Stomach smooth muscle (tissue), 2 donors: ENCODE data around the gene DPYSL3.
A peak's percentile ranks its signal among the peaks of the same experiment; 100 is the strongest.

Source experiments
- H3K27ac ChIP-seq: one replicate; pipeline ENCODE4 v1.7.0; 2013; ENCODE audit warnings: mild to moderate bottlenecking, low read length, inconsistent platforms
- H3K27me3 ChIP-seq, 2 donors: one replicate each; pipeline ENCODE4 v1.7.0; 2013; ENCODE audit warnings: low read length in 2 of 2; ENCODE audit not compliant: insufficient read depth in 2 of 2, control insufficient read depth in 1 of 2
- H3K36me3 ChIP-seq, 2 donors: one replicate each; pipeline ENCODE4 v1.7.0; 2013; ENCODE audit warnings: low read length in 2 of 2; ENCODE audit not compliant: control insufficient read depth in 2 of 2, insufficient read depth in 2 of 2
- H3K4me1 ChIP-seq: one replicate; pipeline ENCODE4 v1.7.0; 2013; ENCODE audit warnings: low read length; ENCODE audit not compliant: control insufficient read depth, insufficient read depth
- H3K4me3 ChIP-seq, 2 donors: one replicate each; pipeline ENCODE4 v1.7.0; 2013; ENCODE audit warnings: low read length in 2 of 2
- H3K9ac ChIP-seq, 2 donors: one replicate each; pipeline ENCODE4 v1.7.0; 2013; ENCODE audit warnings: low read length in 2 of 2, mild to moderate bottlenecking in 1 of 2
- H3K9me3 ChIP-seq, 2 donors: one replicate each; pipeline ENCODE4 v1.7.0; 2013; ENCODE audit warnings: low read length in 2 of 2; ENCODE audit not compliant: control insufficient read depth in 2 of 2
- donor health status: healthy.
- donor health status: Pancreatic carcinoma.

The DPYSL3 gene

GRCh38 chr5:147512659-147513379 is 3.0 kb upstream of the DPYSL3 start:
- Histone ChIP-seq H3K4me1 (peaks cover 12% of the 10 kb centered on the region), H3K4me3 (no peak overlapping the region), H3K36me3 (no peaks in the 10 kb centered on the region), H3K9me3 (no peaks in the 10 kb centered on the region), H3K27me3 (no peaks in the 10 kb centered on the region), H3K9ac (no peak overlapping the region), H3K27ac (no peak overlapping the region)

GRCh38 chr5:147510885-147511284 is 1.0 kb upstream of the DPYSL3 start:
- H3K4me1 ChIP-seq: peaks cover 12% of the 10 kb centered on the region
- no peaks in the 10 kb centered on the region for H3K9me3 ChIP-seq
- H3K36me3 ChIP-seq: no peaks in the 10 kb centered on the region
- H3K27me3 ChIP-seq: no peaks in the 10 kb centered on the region
- peak overlapping the region in 1 of 2 donors; percentile 92 for H3K4me3 ChIP-seq
- peak overlapping the region; percentile 82 for H3K27ac ChIP-seq
- peak overlapping the region in 1 of 2 donors; percentile 85 for H3K9ac ChIP-seq

- peaks cover 0 to 2% of the 10 kb centered on the region in 2 donors for H3K36me3 ChIP-seq
- peak overlapping the region; percentile 92 to 98 for H3K4me3 ChIP-seq
- H3K27me3 ChIP-seq: no peaks in the 10 kb centered on the region
- peak overlapping the region; percentile 82 for H3K27ac ChIP-seq
- H3K4me1 ChIP-seq: peaks cover 20% of the 10 kb centered on the region
- H3K9ac ChIP-seq: peak overlapping the region; percentile 85 to 89
- H3K9me3 ChIP-seq: no peaks in the 10 kb centered on the region
These were observed 693 bp downstream of the DPYSL3 start for GRCh38 chr5:147509041-147509709.

- Histone ChIP-seq H3K27ac (peak overlapping the region; percentile 82), H3K27me3 (no peaks in the 10 kb centered on the region), H3K4me3 (peak overlapping the region; percentile 92 to 98), H3K4me1 (peaks cover 21% of the 10 kb centered on the region), H3K36me3 (peaks cover 0 to 2% of the 10 kb centered on the region in 2 donors), H3K9me3 (no peaks in the 10 kb centered on the region), H3K9ac (peak overlapping the region; percentile 85 to 89)
These were observed 1.2 kb downstream of the DPYSL3 start for GRCh38 chr5:147508711-147509040.

GRCh38 chr5:147507480-147508126 is 2.3 kb downstream of the DPYSL3 start:
- Histone ChIP-seq H3K9ac (peak overlapping the region; percentile 85 to 89), H3K27me3 (no peaks in the 10 kb centered on the region), H3K36me3 (peaks cover 0 to 2% of the 10 kb centered on the region in 2 donors), H3K4me1 (peaks cover 24% of the 10 kb centered on the region), H3K9me3 (no peaks in the 10 kb centered on the region), H3K4me3 (peak overlapping the region; percentile 92 to 98), H3K27ac (peak overlapping the region; percentile 82)

- H3K4me3 ChIP-seq: no peak overlapping the region
- no peaks in the 10 kb centered on the region for H3K9me3 ChIP-seq
- H3K27me3 ChIP-seq: no peaks in the 10 kb centered on the region
- H3K9ac ChIP-seq: peak overlapping the region in 1 of 2 donors; percentile 2
- peaks cover 0 to 2% of the 10 kb centered on the region in 2 donors for H3K36me3 ChIP-seq
- peak overlapping the region; percentile 42 for H3K27ac ChIP-seq
- H3K4me1 ChIP-seq: peaks cover 17% of the 10 kb centered on the region
These were observed 5.3 kb downstream of the DPYSL3 start for GRCh38 chr5:147504535-147504934.

GRCh38 chr5:147504011-147504410 is 5.9 kb downstream of the DPYSL3 start:
- Histone ChIP-seq H3K9ac (peak overlapping the region in 1 of 2 donors; percentile 2), H3K27ac (peak overlapping the region; percentile 42), H3K27me3 (no peaks in the 10 kb centered on the region), H3K36me3 (peaks cover 0 to 2% of the 10 kb centered on the region in 2 donors), H3K9me3 (no peaks in the 10 kb centered on the region), H3K4me3 (no peak overlapping the region), H3K4me1 (peaks cover 17% of the 10 kb centered on the region)

GRCh38 chr5:147490989-147491388 is 18.9 kb downstream of the DPYSL3 start:
- Histone ChIP-seq H3K27me3 (no peaks in the 10 kb centered on the region), H3K4me3 (no peak overlapping the region), H3K36me3 (no peaks in the 10 kb centered on the region), H3K9me3 (no peaks in the 10 kb centered on the region), H3K27ac (no peak overlapping the region), H3K9ac (no peak overlapping the region), H3K4me1 (no peaks in the 10 kb centered on the region)

- Histone ChIP-seq H3K36me3 (no peaks in the 10 kb centered on the region), H3K27me3 (no peaks in the 10 kb centered on the region), H3K4me3 (no peak overlapping the region), H3K9ac (no peak overlapping the region), H3K9me3 (no peaks in the 10 kb centered on the region), H3K27ac (peak overlapping the region; percentile 6), H3K4me1 (peaks cover 22% of the 10 kb centered on the region)
These were observed 22.7 kb downstream of the DPYSL3 start for GRCh38 chr5:147487031-147487750.

- Histone ChIP-seq H3K4me1 (peaks cover 29% of the 10 kb centered on the region), H3K27ac (no peak overlapping the region), H3K27me3 (no peaks in the 10 kb centered on the region), H3K9me3 (no peaks in the 10 kb centered on the region), H3K4me3 (no peak overlapping the region), H3K9ac (no peak overlapping the region), H3K36me3 (no peaks in the 10 kb centered on the region)
These were observed 24.1 kb downstream of the DPYSL3 start for GRCh38 chr5:147485814-147486213.
